ENCODE measurements around the gene HPSE2.

- no peak for TF ChIP-seq CTCF (IDR thresholded peaks at IDR 0.05)
- TF ChIP-seq POLR2A (IDR thresholded peaks at IDR 0.05), result no peak
- TF ChIP-seq POLR2AphosphoS5 (IDR thresholded peaks at IDR 0.05), result peak in 1 of 4 donors; percentile 23
Measured at GRCh38 chr10:98832196-98832595, 403.5 kb downstream of the HPSE2 start.

Measured in sigmoid colon (tissue), 4 donors.